GM06990 (cell line): ENCODE data around the gene FNDC3B.

Source experiments
- DNase-seq: peaks from one replicate; pipeline ENCODE4 v3.0.0-alpha.2; 2011; ENCODE audit not compliant: insufficient read length; ENCODE audit errors: extremely low read depth
- H3K27me3 ChIP-seq: replicated peaks from 2 replicates; pipeline ENCODE4 v1.6.0; 2011; ENCODE audit warnings: low read length; ENCODE audit not compliant: control insufficient read depth, insufficient read depth
- H3K36me3 ChIP-seq: 2 replicates; pipeline ENCODE4 v1.5.1; 2011; ENCODE audit warnings: low read length; ENCODE audit not compliant: control insufficient read depth, insufficient read depth
- H3K4me3 ChIP-seq: replicated peaks from 2 replicates; pipeline ENCODE4 v1.5.1; 2011; ENCODE audit warnings: low read depth, mild to moderate bottlenecking, control low read depth, low read length
- TF ChIP-seq, protein P1 (sequence below): IDR thresholded peaks from 2 replicates; pipeline ENCODE4 v1.5.1; 2011; ENCODE audit warnings: low read length, control low read depth, mild to moderate bottlenecking, inconsistent platforms; ENCODE audit not compliant: insufficient read depth, poor library complexity, severe bottlenecking

Gene FNDC3B

DNA sequence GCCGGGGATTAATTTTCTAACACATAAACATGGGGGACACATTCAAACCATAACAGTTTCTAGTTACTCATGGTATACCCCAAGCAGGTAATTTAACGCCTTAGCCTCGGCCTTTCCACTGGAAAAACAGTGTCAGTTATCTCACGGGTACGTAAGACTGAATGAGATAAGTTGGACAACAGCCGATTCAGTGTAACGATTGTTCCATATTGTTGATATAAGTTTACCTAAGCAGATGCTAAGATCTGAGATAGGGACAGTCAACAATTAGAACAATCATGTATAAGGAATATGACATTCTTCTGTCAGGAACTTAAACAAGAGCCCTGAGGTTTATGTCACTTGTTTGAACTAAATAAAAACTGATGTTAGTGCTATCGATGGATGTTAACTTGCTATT, 278.1 kb downstream of the FNDC3B start:
- no peaks in the 10 kb centered on the region for H3K27me3 ChIP-seq
- no peak for DNase-seq
- no peak overlapping the region for H3K4me3 ChIP-seq
- TF ChIP-seq, protein P1, sequence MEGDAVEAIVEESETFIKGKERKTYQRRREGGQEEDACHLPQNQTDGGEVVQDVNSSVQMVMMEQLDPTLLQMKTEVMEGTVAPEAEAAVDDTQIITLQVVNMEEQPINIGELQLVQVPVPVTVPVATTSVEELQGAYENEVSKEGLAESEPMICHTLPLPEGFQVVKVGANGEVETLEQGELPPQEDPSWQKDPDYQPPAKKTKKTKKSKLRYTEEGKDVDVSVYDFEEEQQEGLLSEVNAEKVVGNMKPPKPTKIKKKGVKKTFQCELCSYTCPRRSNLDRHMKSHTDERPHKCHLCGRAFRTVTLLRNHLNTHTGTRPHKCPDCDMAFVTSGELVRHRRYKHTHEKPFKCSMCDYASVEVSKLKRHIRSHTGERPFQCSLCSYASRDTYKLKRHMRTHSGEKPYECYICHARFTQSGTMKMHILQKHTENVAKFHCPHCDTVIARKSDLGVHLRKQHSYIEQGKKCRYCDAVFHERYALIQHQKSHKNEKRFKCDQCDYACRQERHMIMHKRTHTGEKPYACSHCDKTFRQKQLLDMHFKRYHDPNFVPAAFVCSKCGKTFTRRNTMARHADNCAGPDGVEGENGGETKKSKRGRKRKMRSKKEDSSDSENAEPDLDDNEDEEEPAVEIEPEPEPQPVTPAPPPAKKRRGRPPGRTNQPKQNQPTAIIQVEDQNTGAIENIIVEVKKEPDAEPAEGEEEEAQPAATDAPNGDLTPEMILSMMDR: no peak
- H3K36me3 ChIP-seq: no peaks in the 10 kb centered on the region; the same call in 1 of the 2 replicates

DNA sequence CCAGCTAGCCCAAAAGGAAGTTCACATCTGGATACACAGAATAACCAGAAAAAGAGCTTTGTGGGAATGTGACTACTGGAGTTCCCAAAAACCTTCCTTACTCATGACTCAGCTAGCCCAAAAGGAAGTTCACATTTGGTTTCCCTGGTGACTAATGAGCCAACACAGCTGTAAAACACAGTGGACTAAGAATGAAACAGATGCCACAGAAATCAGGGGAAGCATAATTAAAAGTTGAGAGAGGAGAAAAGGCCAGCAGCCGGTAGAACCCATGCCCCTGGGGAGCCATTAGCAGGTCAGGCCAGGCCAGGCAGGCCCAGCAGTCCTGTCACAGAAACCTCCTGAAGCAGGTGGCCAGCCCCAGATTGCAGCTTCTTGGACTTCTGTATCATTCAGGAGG, 278.6 kb downstream of the FNDC3B start:
- no peaks in the 10 kb centered on the region for H3K27me3 ChIP-seq
- DNase-seq: peak; percentile 37
- TF ChIP-seq, protein P1: no peak
- no peak overlapping the region for H3K4me3 ChIP-seq
- no peaks in the 10 kb centered on the region; the same call in 1 of the 2 replicates for H3K36me3 ChIP-seq

DNA sequence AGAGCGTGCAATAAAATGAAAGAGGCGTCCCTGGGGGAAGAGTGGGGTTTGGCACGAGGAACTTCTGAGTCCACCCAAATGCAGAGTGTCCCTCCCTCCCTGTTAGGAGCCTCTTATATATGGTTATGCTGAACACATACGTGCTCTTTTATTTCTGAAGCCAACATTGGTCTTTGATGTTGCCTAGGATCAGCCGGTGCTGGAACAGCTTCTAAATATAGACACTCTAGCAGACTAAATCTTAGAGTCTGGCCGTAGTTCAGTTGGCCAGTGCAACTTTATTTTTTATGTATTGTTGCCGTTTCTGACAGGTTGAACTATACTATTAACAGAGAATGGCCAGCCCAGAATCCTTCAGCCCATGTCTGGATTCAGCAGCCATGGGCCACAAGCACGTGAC, 280.2 kb downstream of the FNDC3B start:
- DNase-seq: no peak
- H3K36me3 ChIP-seq: no peaks in the 10 kb centered on the region; the same call in none of the 2 replicates
- H3K27me3 ChIP-seq: no peaks in the 10 kb centered on the region
- TF ChIP-seq, protein P1: no peak
- H3K4me3 ChIP-seq: no peak overlapping the region

DNA sequence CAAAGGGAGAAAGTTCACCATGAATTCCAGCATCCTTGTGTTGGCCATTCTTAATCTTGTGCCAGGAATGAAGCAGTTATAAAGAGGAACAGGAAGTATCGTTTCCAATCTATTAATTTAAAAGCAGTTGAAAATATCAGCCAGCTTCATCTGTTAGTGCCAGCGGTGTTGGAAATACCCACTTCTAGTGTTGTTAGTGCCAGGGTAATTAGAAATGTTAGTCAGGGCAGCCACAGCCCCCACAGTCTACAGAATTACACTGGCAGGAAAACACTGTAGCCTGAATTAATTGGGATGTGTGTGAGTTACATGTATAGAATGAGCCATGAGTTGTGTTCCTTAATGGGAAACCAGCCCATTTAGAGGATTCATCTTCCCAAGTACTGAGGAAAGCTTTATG, 281.1 kb downstream of the FNDC3B start:
- DNase-seq: no peak
- no peaks in the 10 kb centered on the region for H3K27me3 ChIP-seq
- H3K4me3 ChIP-seq: no peak overlapping the region
- TF ChIP-seq, protein P1: no peak
- H3K36me3 ChIP-seq: no peaks in the 10 kb centered on the region; the same call in none of the 2 replicates

DNA sequence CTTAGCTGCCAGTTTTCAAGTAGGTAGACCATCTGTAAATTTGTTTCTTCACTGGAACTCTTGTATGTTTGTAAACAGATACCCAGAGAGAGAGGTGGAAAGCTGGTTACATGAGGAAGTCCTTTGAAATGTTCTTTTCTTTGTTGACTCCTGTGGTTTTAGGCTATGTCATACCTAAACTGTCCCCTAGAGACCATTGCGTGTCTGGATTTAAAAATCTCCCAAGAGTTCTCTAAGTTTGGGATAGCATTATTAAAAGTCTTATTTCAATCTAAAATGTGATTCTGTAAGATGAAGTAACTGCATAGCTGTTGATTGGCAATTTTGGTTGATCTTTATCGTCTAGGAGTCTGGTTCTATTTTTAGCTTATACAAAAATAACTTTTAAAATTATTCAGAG, 281.7 kb downstream of the FNDC3B start:
- DNase-seq: peak; percentile 20
- Histone ChIP-seq H3K4me3 (no peak overlapping the region), H3K36me3 (no peaks in the 10 kb centered on the region; the same call in none of the 2 replicates), H3K27me3 (no peaks in the 10 kb centered on the region)
- TF ChIP-seq, protein P1: no peak
